Transverse colon (tissue), 4 donors: ENCODE measurements around the gene ITPR2. TPM values are rescaled to one million over a fixed set of nuclear protein-coding genes. Genes with fewer than 3 reads are reported as not detected.

Experiments
- DNase-seq: peaks from one replicate; pipeline ENCODE4 v3.0.0-alpha.2; 2019
- H3K27ac ChIP-seq, 4 donors: fragments of 200-600 bp; sonication (generic); 2 replicates each; pipeline ENCODE4 v1.5.1; 2016 to 2018; ENCODE audit warnings: inconsistent platforms in 4 of 4
- H3K27me3 ChIP-seq: fragments of 200-600 bp; sonication (generic); 2 replicates; pipeline ENCODE4 v1.5.1; 2017; ENCODE audit warnings: inconsistent platforms
- H3K36me3 ChIP-seq, 4 donors: fragments of 200-600 bp; sonication (generic); 2 replicates each; pipeline ENCODE4 v1.5.1; 2017 to 2019; ENCODE audit warnings: inconsistent platforms in 4 of 4
- H3K4me1 ChIP-seq, 4 donors: fragments of 200-600 bp; sonication (generic); 2 replicates each; pipeline ENCODE4 v1.5.1; 2017 to 2020; ENCODE audit warnings: inconsistent platforms in 4 of 4
- H3K4me3 ChIP-seq, 4 donors: fragments of 200-600 bp; sonication (generic); 1 replicate in 1 of 4; 2 replicates in 3 of 4; pipeline versions ENCODE4 v1.5.1 to v1.6.1; 2017 to 2019; ENCODE audit warnings: inconsistent platforms in 4 of 4
- H3K9me3 ChIP-seq, 2 donors: fragments of 200-600 bp; sonication (generic); 2 replicates each; pipeline ENCODE4 v1.5.1; 2017 to 2019; ENCODE audit warnings: inconsistent platforms in 2 of 2
- EP300 ChIP-seq: sonication (generic); formaldehyde crosslinking; IDR thresholded peaks from one replicate; pipeline ENCODE4 v1.6.1; 2017; ENCODE audit warnings: antibody characterized with exemption, low read depth
- POLR2A ChIP-seq: fragments of 450-650 bp; IDR thresholded peaks from one replicate; pipeline ENCODE4 v1.6.1; 2016; ENCODE audit warnings: antibody characterized with exemption, mild to moderate bottlenecking, moderate library complexity
- POLR2AphosphoS5 ChIP-seq, 3 donors: sonication (generic); formaldehyde crosslinking; IDR thresholded peaks; one replicate each; pipeline ENCODE4 v1.6.1; 2016; ENCODE audit warnings: antibody characterized with exemption in 3 of 3
- WGBS, 2 donors: methylation state at CpG; one replicate each; pipeline ENCODE4 v1.1.5; 2018; ENCODE audit warnings: low coverage in 1 of 2; 5-methylcytosine and 5-hydroxymethylcytosine counted together
- in situ Hi-C, 4 donors: fragments of 200-750 bp; cut with MboI; loops; one replicate each; pipeline versions ENCODE4 v1.15.0 to v1.15.1; 2017; ENCODE audit warnings: low sequenced_read_pairs in 3 of 4, low pct_ligation_motif_present in 1 of 4, low pct_unique_long_range_greater_than_20kb in 1 of 4
- intact Hi-C: fragments of 100-400 bp; cut with DNase I; formaldehyde crosslinking; loops from one replicate; pipeline ENCODE4 v1.15.1; 2023; ENCODE audit warnings: low total_unique reads
- total RNA-seq, 4 donors: library from RNA; depleted of rRNA; stranded (reverse); fragments of >200 nt; gene quantifications; one replicate each; pipeline ENCODE4 v1.1.0, GENCODE V29; 2016
- TF ChIP-seq, protein P1 (sequence below), 5 experiments: fragments of 200-600 bp in 3 of 5; fragments of 450-650 bp in 2 of 5; sonication (generic) in 3 of 5; IDR thresholded peaks; 1 replicate in 2 of 5; 2 replicates in 3 of 5; pipeline ENCODE4 v1.5.1; 2016 to 2017; ENCODE audit warnings: antibody characterized with exemption in 5 of 5, inconsistent platforms in 3 of 5, mild to moderate bottlenecking in 2 of 5, moderate library complexity in 1 of 5

Gene ITPR2
- total RNA-seq, 4 donors from 2014 or later: 29.8 to 60.5 (median 41.2) TPM

GRCh38 chr12:26800858-26801257 lies 32.1 kb downstream of the ITPR2 start:
- H3K9me3 ChIP-seq: no peaks in the 10 kb centered on the region
- WGBS, 2 donors: 89 to 96% methylated on average over 3 to 7 of the region's 7 CpGs
- DNase-seq: no peak
- no peaks in the 10 kb centered on the region for H3K27me3 ChIP-seq
- in situ Hi-C loops (no loop called here), intact Hi-C loops (no loop called here)
- H3K4me3 ChIP-seq: no peak overlapping the region
- peaks cover 4 to 41% (median 15%) of the 10 kb centered on the region in 4 donors for H3K4me1 ChIP-seq
- TF ChIP-seq, protein P1, sequence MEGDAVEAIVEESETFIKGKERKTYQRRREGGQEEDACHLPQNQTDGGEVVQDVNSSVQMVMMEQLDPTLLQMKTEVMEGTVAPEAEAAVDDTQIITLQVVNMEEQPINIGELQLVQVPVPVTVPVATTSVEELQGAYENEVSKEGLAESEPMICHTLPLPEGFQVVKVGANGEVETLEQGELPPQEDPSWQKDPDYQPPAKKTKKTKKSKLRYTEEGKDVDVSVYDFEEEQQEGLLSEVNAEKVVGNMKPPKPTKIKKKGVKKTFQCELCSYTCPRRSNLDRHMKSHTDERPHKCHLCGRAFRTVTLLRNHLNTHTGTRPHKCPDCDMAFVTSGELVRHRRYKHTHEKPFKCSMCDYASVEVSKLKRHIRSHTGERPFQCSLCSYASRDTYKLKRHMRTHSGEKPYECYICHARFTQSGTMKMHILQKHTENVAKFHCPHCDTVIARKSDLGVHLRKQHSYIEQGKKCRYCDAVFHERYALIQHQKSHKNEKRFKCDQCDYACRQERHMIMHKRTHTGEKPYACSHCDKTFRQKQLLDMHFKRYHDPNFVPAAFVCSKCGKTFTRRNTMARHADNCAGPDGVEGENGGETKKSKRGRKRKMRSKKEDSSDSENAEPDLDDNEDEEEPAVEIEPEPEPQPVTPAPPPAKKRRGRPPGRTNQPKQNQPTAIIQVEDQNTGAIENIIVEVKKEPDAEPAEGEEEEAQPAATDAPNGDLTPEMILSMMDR (IDR thresholded peaks at IDR 0.05): no peak
- TF ChIP-seq POLR2AphosphoS5 (IDR thresholded peaks at IDR 0.05) (no peak), EP300 (no peak), POLR2A (no peak)
- H3K27ac ChIP-seq: no peak overlapping the region
- no peaks in the 10 kb centered on the region for H3K36me3 ChIP-seq

GRCh38 chr12:26800347-26800746 lies 32.6 kb downstream of the ITPR2 start:
- Histone ChIP-seq H3K4me3 (no peak overlapping the region), H3K27me3 (no peaks in the 10 kb centered on the region), H3K27ac (no peak overlapping the region), H3K4me1 (peaks cover 4 to 43% (median 14%) of the 10 kb centered on the region in 4 donors), H3K36me3 (no peaks in the 10 kb centered on the region), H3K9me3 (no peaks in the 10 kb centered on the region)
- intact Hi-C loops (no loop called here), in situ Hi-C loops (no loop called here)
- TF ChIP-seq POLR2A (no peak), POLR2AphosphoS5 (IDR thresholded peaks at IDR 0.05) (no peak), EP300 (no peak)
- TF ChIP-seq, protein P1 (IDR thresholded peaks at IDR 0.05): no peak
- no peak for DNase-seq

DNA sequence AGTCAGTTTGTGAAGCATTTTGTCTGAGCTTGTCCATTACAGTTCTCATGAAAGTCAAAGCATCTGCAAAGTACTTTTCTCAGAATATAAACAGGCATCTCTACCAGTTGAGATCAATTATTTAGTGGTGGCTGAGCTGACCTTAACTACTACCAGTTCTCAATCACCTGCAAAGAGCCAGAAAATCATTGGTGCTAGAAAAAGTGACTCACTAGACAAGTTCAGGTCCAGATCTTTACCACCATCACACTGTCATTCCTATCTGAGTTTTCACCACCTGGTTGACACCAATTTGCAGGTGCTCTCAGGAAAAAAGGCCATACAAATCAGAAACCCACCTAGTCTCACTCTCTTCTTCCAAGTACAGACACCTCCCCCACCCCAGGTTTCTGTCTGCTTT lies 33.3 kb downstream of the ITPR2 start:
- intact Hi-C loops (no loop called here), in situ Hi-C loops (loop anchor here in 1 of 4 donors (25.0 kb wide), 1 partner anchor 112 kb away; no protein-coding TSS in a partner anchor)
- H3K27me3 ChIP-seq: no peaks in the 10 kb centered on the region
- no peak for DNase-seq
- peaks cover 4 to 43% (median 14%) of the 10 kb centered on the region in 4 donors for H3K4me1 ChIP-seq
- no peaks in the 10 kb centered on the region for H3K36me3 ChIP-seq
- TF ChIP-seq EP300: no peak
- TF ChIP-seq, protein P1 (IDR thresholded peaks at IDR 0.05): no peak
- no peak for TF ChIP-seq POLR2AphosphoS5 (IDR thresholded peaks at IDR 0.05)
- no peak for TF ChIP-seq POLR2A
- no peak overlapping the region for H3K4me3 ChIP-seq
- H3K9me3 ChIP-seq: no peaks in the 10 kb centered on the region
- no peak overlapping the region for H3K27ac ChIP-seq

- in situ Hi-C loops (loop anchor here in 1 of 4 donors (25.0 kb wide), 1 partner anchor 111 kb away; no protein-coding TSS in a partner anchor), intact Hi-C loops (no loop called here)
- no peak for TF ChIP-seq POLR2AphosphoS5 (IDR thresholded peaks at IDR 0.05)
These were observed 34.4 kb downstream of the ITPR2 start for GRCh38 chr12:26798640-26799039.

DNA sequence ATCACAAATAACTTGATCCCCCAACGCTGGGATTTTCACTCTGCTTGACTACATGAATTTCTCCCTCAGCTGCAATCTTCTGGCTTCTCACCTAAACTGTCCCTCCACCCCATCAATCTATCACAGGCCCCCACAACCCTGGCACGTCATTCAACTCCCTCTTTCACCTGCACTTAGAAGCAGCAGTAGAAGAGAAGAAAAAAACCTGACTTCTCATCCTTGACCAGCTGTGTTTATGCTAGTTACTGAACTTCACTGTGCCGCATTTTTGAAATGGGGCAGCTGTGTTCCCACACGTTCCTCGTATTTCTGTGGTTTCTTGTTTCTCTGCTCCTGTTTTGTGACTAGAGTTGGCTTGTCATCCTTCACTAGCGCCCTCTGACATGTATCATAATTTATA lies 35.0 kb downstream of the ITPR2 start:
- Histone ChIP-seq H3K27ac (peak overlapping the region in 1 of 4 donors; percentile 5), H3K9me3 (no peaks in the 10 kb centered on the region), H3K4me1 (peaks cover 0 to 33% (median 5%) of the 10 kb centered on the region in 4 donors), H3K36me3 (no peaks in the 10 kb centered on the region), H3K4me3 (no peak overlapping the region), H3K27me3 (no peaks in the 10 kb centered on the region)
- DNase-seq: no peak
- TF ChIP-seq POLR2A (no peak), EP300 (no peak), POLR2AphosphoS5 (IDR thresholded peaks at IDR 0.05) (peak; percentile 8 to 32 (median 28))
- TF ChIP-seq, protein P1 (IDR thresholded peaks at IDR 0.05): no peak
- 56 to 65% methylated on average over 4 to 6 of the region's 6 CpGs for WGBS, 2 donors
- in situ Hi-C loops (loop anchor here in 1 of 4 donors (25.0 kb wide), 1 partner anchor 111 kb away; no protein-coding TSS in a partner anchor), intact Hi-C loops (no loop called here)

More at GRCh38 chr12:26798640-26799039, 34.4 kb downstream of the ITPR2 start:
- no peaks in the 10 kb centered on the region for H3K9me3 ChIP-seq
- DNase-seq: no peak
- H3K4me3 ChIP-seq: no peak overlapping the region
- H3K27ac ChIP-seq: peak overlapping the region in 1 of 4 donors; percentile 5
- peaks cover 4 to 35% (median 8%) of the 10 kb centered on the region in 4 donors for H3K4me1 ChIP-seq
- no peaks in the 10 kb centered on the region for H3K27me3 ChIP-seq
- no peaks in the 10 kb centered on the region for H3K36me3 ChIP-seq
